ENCODE measurements around the gene ZNF385C. TPM values are rescaled to one million over a fixed set of nuclear protein-coding genes. Genes with fewer than 3 reads are reported as not detected.
A peak's percentile ranks its signal among the peaks of the same experiment; 100 is the strongest.

ZNF385C gene
- total RNA-seq, 2 experiments from 2014 or later: 0.40 to 0.58 TPM

GRCh38 chr17:42120770-42121769 is 22.8 kb upstream of the ZNF385C start, which contains the start of gene KAT2A:
Gene KAT2A, minus strand, starts transcription at chr17:42121367. Its CDS starts 63 bp downstream, at chr17:42121304.
- Mint-ChIP-seq H3K27ac (peak within 1 kb of the TSS; percentile 58), H3K27me3 (no peaks in the 10 kb centered on the region), H3K4me1 (peaks cover 19% of the 10 kb centered on the region), H3K9me3 (no peaks in the 10 kb centered on the region), H3K36me3 (peaks cover 16% of the 10 kb centered on the region), H3K4me3 (peak within 1 kb of the TSS; percentile 71)
- DNase-seq (peak; percentile 85), ATAC-seq (ENCODE audit: low read depth) (peak; percentile 91)
- POLR2A ChIA-PET: interaction anchor here (0.6 to 4.1 kb wide), 21 partner anchors 9 to 1525 kb away, joined by 3 to 28 read pairs (median 4); partner anchors contain the start of genes CNP, DHX58, DNAJC7 and NKIRAS2

- Mint-ChIP-seq H3K9me3 (no peaks in the 10 kb centered on the region), H3K27me3 (no peaks in the 10 kb centered on the region), H3K36me3 (peaks cover 12% of the 10 kb centered on the region), H3K27ac (peak overlapping the region; percentile 58), H3K4me1 (peaks cover 19% of the 10 kb centered on the region), H3K4me3 (peak overlapping the region; percentile 71)
- POLR2A ChIA-PET: interaction anchor here (0.6 to 4.1 kb wide), 17 partner anchors 8 to 1524 kb away, joined by 3 to 28 read pairs (median 5); partner anchors contain the start of genes CNP, DHX58, DNAJC7 and NKIRAS2
- ATAC-seq (ENCODE audit: low read depth) (no peak), DNase-seq (no peak)
Observed at GRCh38 chr17:42120161-42120769, 22.0 kb upstream of the ZNF385C start.

- DNase-seq: no peak
- ATAC-seq (ENCODE audit: low read depth): no peak
- Mint-ChIP-seq H3K27ac (no peak overlapping the region), H3K4me3 (no peak overlapping the region), H3K9me3 (no peaks in the 10 kb centered on the region), H3K27me3 (no peaks in the 10 kb centered on the region), H3K36me3 (peaks cover 8% of the 10 kb centered on the region), H3K4me1 (peaks cover 19% of the 10 kb centered on the region)
- POLR2A ChIA-PET: interaction anchor here (1.0 to 4.1 kb wide), 7 partner anchors 11 to 153 kb away, joined by 3 to 20 read pairs (median 6); partner anchors contain the start of genes CNP, DNAJC7 and NKIRAS2
Observed at GRCh38 chr17:42119301-42119700, 21.0 kb upstream of the ZNF385C start.

- no peaks in the 10 kb centered on the region for H3K9me3 Mint-ChIP-seq
- peaks cover 21% of the 10 kb centered on the region for H3K4me1 Mint-ChIP-seq
- peak overlapping the region; percentile 45 for H3K4me3 Mint-ChIP-seq
- peaks cover 8% of the 10 kb centered on the region for H3K36me3 Mint-ChIP-seq
- POLR2A ChIA-PET: interaction anchor here (0.6 to 4.1 kb wide), 6 partner anchors 10 to 101 kb away, joined by 3 to 20 read pairs (median 4); partner anchors contain the start of genes DNAJC7 and NKIRAS2
- no peak for DNase-seq
- H3K27ac Mint-ChIP-seq: peak overlapping the region; percentile 64
- H3K27me3 Mint-ChIP-seq: no peaks in the 10 kb centered on the region
- peak; percentile 32 for ATAC-seq (ENCODE audit: low read depth)
Observed at GRCh38 chr17:42118545-42118944, 20.3 kb upstream of the ZNF385C start.

- DNase-seq: no peak
- no peak for ATAC-seq (ENCODE audit: low read depth)
- Mint-ChIP-seq H3K27ac (no peak overlapping the region), H3K36me3 (peaks cover 8% of the 10 kb centered on the region), H3K9me3 (no peaks in the 10 kb centered on the region), H3K4me1 (peaks cover 22% of the 10 kb centered on the region), H3K4me3 (no peak overlapping the region), H3K27me3 (no peaks in the 10 kb centered on the region)
- POLR2A ChIA-PET: interaction anchor here (0.6 to 4.1 kb wide), 4 partner anchors 10 to 101 kb away, joined by 4 to 20 read pairs (median 6); partner anchors contain the start of genes DNAJC7 and NKIRAS2
Observed at GRCh38 chr17:42118126-42118510, 19.8 kb upstream of the ZNF385C start.

- POLR2A ChIA-PET: interaction anchor here (1.9 to 4.1 kb wide), 3 partner anchors 9 to 100 kb away, joined by 5 to 20 read pairs (median 6); partner anchors contain the start of genes DNAJC7 and NKIRAS2
- Mint-ChIP-seq H3K9me3 (no peaks in the 10 kb centered on the region), H3K4me1 (peaks cover 25% of the 10 kb centered on the region), H3K27me3 (no peaks in the 10 kb centered on the region), H3K36me3 (peaks cover 8% of the 10 kb centered on the region), H3K4me3 (no peak overlapping the region), H3K27ac (no peak overlapping the region)
- no peak for DNase-seq
- ATAC-seq (ENCODE audit: low read depth): no peak
Observed at GRCh38 chr17:42117397-42118125, 19.3 kb upstream of the ZNF385C start.

GRCh38 chr17:42116705-42117396 is 18.6 kb upstream of the ZNF385C start:
- H3K4me1 Mint-ChIP-seq: peaks cover 25% of the 10 kb centered on the region

GRCh38 chr17:42114118-42114517 is 15.8 kb upstream of the ZNF385C start:
- Mint-ChIP-seq H3K4me1 (peaks cover 32% of the 10 kb centered on the region), H3K9me3 (no peaks in the 10 kb centered on the region), H3K4me3 (no peak overlapping the region), H3K36me3 (peaks cover 21% of the 10 kb centered on the region), H3K27me3 (no peaks in the 10 kb centered on the region), H3K27ac (peak overlapping the region; percentile 81)
- no peak for DNase-seq
- POLR2A ChIA-PET: interaction anchor here (0.7 to 4.5 kb wide), 11 partner anchors 12 to 148 kb away, joined by 3 to 108 read pairs (median 11); partner anchors contain the start of genes CNP, DNAJC7 and NKIRAS2
- ATAC-seq (ENCODE audit: low read depth): no peak

More at GRCh38 chr17:42116705-42117396, 18.6 kb upstream of the ZNF385C start:
- Mint-ChIP-seq H3K27me3 (no peaks in the 10 kb centered on the region), H3K27ac (peak overlapping the region; percentile 66), H3K4me3 (no peak overlapping the region), H3K36me3 (peaks cover 8% of the 10 kb centered on the region), H3K9me3 (no peaks in the 10 kb centered on the region)
- DNase-seq (peak; percentile 80), ATAC-seq (ENCODE audit: low read depth) (peak; percentile 14)
- POLR2A ChIA-PET: interaction anchor here (2.2 kb wide), 1 partner anchor 8 kb away, joined by 5 read pairs; no protein-coding TSS in a partner anchor

GRCh38 chr17:42113293-42114069 is 15.2 kb upstream of the ZNF385C start:
- peak overlapping the region; percentile 88 for H3K4me3 Mint-ChIP-seq
- ATAC-seq (ENCODE audit: low read depth) (no peak), DNase-seq (no peak)
- no peaks in the 10 kb centered on the region for H3K27me3 Mint-ChIP-seq
- peaks cover 32% of the 10 kb centered on the region for H3K4me1 Mint-ChIP-seq
- no peaks in the 10 kb centered on the region for H3K9me3 Mint-ChIP-seq
- POLR2A ChIA-PET: interaction anchor here (0.9 to 4.5 kb wide), 18 partner anchors 8 to 275 kb away, joined by 3 to 108 read pairs (median 9); partner anchors contain the start of genes CNP, DNAJC7, HSPB9 and KAT2A
- H3K27ac Mint-ChIP-seq: peak overlapping the region; percentile 97
- peaks cover 19% of the 10 kb centered on the region for H3K36me3 Mint-ChIP-seq

- peak within 1 kb of the TSS; percentile 88 for H3K4me3 Mint-ChIP-seq
- H3K9me3 Mint-ChIP-seq: no peaks in the 10 kb centered on the region
- peak; percentile 75 for DNase-seq
- peak; percentile 81 for ATAC-seq (ENCODE audit: low read depth)
- peaks cover 37% of the 10 kb centered on the region for H3K4me1 Mint-ChIP-seq
- POLR2A ChIA-PET: interaction anchor here (0.7 to 4.5 kb wide), 29 partner anchors 9 to 423 kb away, joined by 3 to 108 read pairs (median 6); partner anchors contain the start of genes CNP, DNAJC7, GHDC and HSPB9
- peak within 1 kb of the TSS; percentile 97 for H3K27ac Mint-ChIP-seq
- H3K36me3 Mint-ChIP-seq: peaks cover 23% of the 10 kb centered on the region
- no peaks in the 10 kb centered on the region for H3K27me3 Mint-ChIP-seq
Observed at GRCh38 chr17:42112552-42113176, 14.4 kb upstream of the ZNF385C start, which contains the start of gene DHX58. Gene DHX58, minus strand, starts transcription at chr17:42112714. Its CDS starts 822 bp downstream, at chr17:42111892.

Measured in activated naive CD8-positive, alpha-beta T cell treated with anti-CD3 and anti-CD28 coated beads, Interleukin-2, amount 10 ng/mL, durations not matched to agents 7 days and 5 days (primary cell).